GM23338 (cell line): Measurements from ENCODE around the gene PKHD1.

Experiments
- CREB1 ChIP-seq: fragments of 250-450 bp; sonication (Bioruptor Pico); IDR thresholded peaks from 2 replicates; pipeline ENCODE4 v1.5.0; 2020; ENCODE audit warnings: low read depth, mild to moderate bottlenecking, moderate library complexity
- CTCF ChIP-seq, 2 experiments: fragments of 200-600 bp in 1 of 2; sonication (generic) in 1 of 2; conservative IDR thresholded peaks; 2 replicates each; pipeline versions ENCODE4 v1.5.1 to v1.6.1; 2016 to 2017; ENCODE audit warnings: antibody characterized with exemption in 2 of 2, low read depth in 2 of 2, mild to moderate bottlenecking in 2 of 2, moderate library complexity in 1 of 2
- EZH2 ChIP-seq: fragments of 200-600 bp; sonication (generic); IDR thresholded peaks from one replicate; pipeline ENCODE4 v1.8.0; 2017; ENCODE audit warnings: antibody characterized with exemption, mild to moderate bottlenecking, low read depth; ENCODE audit not compliant: unreplicated experiment
- EZH2phosphoT487 ChIP-seq: fragments of 200-600 bp; sonication (generic); IDR thresholded peaks from one replicate; pipeline ENCODE4 v1.8.1; 2018; ENCODE audit warnings: antibody characterized with exemption; ENCODE audit not compliant: unreplicated experiment
- POLR2AphosphoS5 ChIP-seq: IDR thresholded peaks from 2 replicates; pipeline ENCODE4 v1.6.1; 2016; ENCODE audit warnings: antibody characterized with exemption, low read depth
- REST ChIP-seq: IDR thresholded peaks from one replicate; pipeline ENCODE4 v1.6.1; 2018; ENCODE audit warnings: antibody characterized with exemption; ENCODE audit not compliant: unreplicated experiment
- STAT1 ChIP-seq: IDR thresholded peaks from one replicate; pipeline ENCODE4 v1.6.1; 2016; ENCODE audit warnings: antibody characterized with exemption; ENCODE audit not compliant: unreplicated experiment
- TF ChIP-seq, protein P1 (sequence below): fragments of 250-450 bp; sonication (Bioruptor Pico); IDR thresholded peaks from 2 replicates; pipeline ENCODE4 v1.5.0; 2020; ENCODE audit warnings: mild to moderate bottlenecking, moderate library complexity

GRCh38 chr6:51892750-51893149, 194.7 kb downstream of the PKHD1 start:
- TF ChIP-seq EZH2: no peak
- TF ChIP-seq CTCF (conservative IDR thresholded peaks at IDR 0.05; ENCODE audit: low read depth in 2 of 2): no peak
- TF ChIP-seq POLR2AphosphoS5: no peak
- TF ChIP-seq CREB1 (CRISPR knock-in tag): no peak
- no peak for TF ChIP-seq REST
- TF ChIP-seq EZH2phosphoT487: no peak
- TF ChIP-seq STAT1: no peak
- TF ChIP-seq, protein P1, sequence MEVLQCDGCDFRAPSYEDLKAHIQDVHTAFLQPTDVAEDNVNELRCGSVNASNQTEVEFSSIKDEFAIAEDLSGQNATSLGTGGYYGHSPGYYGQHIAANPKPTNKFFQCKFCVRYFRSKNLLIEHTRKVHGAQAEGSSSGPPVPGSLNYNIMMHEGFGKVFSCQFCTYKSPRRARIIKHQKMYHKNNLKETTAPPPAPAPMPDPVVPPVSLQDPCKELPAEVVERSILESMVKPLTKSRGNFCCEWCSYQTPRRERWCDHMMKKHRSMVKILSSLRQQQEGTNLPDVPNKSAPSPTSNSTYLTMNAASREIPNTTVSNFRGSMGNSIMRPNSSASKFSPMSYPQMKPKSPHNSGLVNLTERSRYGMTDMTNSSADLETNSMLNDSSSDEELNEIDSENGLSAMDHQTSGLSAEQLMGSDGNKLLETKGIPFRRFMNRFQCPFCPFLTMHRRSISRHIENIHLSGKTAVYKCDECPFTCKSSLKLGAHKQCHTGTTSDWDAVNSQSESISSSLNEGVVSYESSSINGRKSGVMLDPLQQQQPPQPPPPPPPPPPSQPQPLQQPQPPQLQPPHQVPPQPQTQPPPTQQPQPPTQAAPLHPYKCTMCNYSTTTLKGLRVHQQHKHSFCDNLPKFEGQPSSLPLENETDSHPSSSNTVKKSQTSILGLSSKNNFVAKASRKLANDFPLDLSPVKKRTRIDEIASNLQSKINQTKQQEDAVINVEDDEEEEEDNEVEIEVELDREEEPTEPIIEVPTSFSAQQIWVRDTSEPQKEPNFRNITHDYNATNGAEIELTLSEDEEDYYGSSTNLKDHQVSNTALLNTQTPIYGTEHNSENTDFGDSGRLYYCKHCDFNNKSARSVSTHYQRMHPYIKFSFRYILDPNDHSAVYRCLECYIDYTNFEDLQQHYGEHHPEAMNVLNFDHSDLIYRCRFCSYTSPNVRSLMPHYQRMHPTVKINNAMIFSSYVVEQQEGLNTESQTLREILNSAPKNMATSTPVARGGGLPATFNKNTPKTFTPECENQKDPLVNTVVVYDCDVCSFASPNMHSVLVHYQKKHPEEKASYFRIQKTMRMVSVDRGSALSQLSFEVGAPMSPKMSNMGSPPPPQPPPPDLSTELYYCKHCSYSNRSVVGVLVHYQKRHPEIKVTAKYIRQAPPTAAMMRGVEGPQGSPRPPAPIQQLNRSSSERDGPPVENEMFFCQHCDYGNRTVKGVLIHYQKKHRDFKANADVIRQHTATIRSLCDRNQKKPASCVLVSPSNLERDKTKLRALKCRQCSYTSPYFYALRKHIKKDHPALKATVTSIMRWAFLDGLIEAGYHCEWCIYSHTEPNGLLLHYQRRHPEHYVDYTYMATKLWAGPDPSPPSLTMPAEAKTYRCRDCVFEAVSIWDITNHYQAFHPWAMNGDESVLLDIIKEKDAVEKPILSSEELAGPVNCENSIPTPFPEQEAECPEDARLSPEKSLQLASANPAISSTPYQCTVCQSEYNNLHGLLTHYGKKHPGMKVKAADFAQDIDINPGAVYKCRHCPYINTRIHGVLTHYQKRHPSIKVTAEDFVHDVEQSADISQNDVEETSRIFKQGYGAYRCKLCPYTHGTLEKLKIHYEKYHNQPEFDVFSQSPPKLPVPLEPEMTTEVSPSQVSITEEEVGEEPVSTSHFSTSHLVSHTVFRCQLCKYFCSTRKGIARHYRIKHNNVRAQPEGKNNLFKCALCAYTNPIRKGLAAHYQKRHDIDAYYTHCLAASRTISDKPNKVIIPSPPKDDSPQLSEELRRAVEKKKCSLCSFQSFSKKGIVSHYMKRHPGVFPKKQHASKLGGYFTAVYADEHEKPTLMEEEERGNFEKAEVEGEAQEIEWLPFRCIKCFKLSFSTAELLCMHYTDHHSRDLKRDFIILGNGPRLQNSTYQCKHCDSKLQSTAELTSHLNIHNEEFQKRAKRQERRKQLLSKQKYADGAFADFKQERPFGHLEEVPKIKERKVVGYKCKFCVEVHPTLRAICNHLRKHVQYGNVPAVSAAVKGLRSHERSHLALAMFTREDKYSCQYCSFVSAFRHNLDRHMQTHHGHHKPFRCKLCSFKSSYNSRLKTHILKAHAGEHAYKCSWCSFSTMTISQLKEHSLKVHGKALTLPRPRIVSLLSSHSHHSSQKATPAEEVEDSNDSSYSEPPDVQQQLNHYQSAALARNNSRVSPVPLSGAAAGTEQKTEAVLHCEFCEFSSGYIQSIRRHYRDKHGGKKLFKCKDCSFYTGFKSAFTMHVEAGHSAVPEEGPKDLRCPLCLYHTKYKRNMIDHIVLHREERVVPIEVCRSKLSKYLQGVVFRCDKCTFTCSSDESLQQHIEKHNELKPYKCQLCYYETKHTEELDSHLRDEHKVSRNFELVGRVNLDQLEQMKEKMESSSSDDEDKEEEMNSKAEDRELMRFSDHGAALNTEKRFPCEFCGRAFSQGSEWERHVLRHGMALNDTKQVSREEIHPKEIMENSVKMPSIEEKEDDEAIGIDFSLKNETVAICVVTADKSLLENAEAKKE: no peak
